Caco-2 (cell line): ENCODE results near the gene KLHDC3. TPM values are rescaled to one million over a fixed set of nuclear protein-coding genes. Genes with fewer than 3 reads are reported as not detected.

Experiments used
- BruUV-seq: library from RNA; stranded (reverse); fragments of 400-500 nt; replicated peaks from 2 replicates; lab custom pipeline; 2021; lab: Mats Ljungman, UMichigan
- CTCF ChIA-PET: fragments of 300-600 bp; sonication (Branson Sonifier 250); formaldehyde crosslinking; loops from one replicate; lab custom pipeline; 2022; ENCODE audit warnings: antibody characterized with exemption; lab: Charles Lee
- POLR2A ChIA-PET: fragments of 300-600 bp; sonication (Branson Sonifier 250); formaldehyde crosslinking; loops from one replicate; lab custom pipeline; 2022; ENCODE audit warnings: antibody characterized with exemption; lab: Charles Lee
- DNase-seq, 2 experiments: peaks; one replicate each; pipeline versions ENCODE4 v3.0.0 to v3.0.0-alpha.2; 2020 to 2022
- H3K27me3 ChIP-seq: replicated peaks from 2 replicates; pipeline ENCODE4 v1.6.0; 2011; ENCODE audit warnings: low read length; ENCODE audit not compliant: control insufficient read depth, insufficient read depth
- H3K36me3 ChIP-seq: 2 replicates; pipeline ENCODE4 v1.5.1; 2011; ENCODE audit warnings: low read length; ENCODE audit not compliant: control insufficient read depth, insufficient read depth
- H3K4me1 ChIP-seq: fragments of 250-450 bp; sonication (Bioruptor Pico); 2 replicates; pipeline ENCODE4 v1.5.1; 2020; ENCODE audit warnings: mild to moderate bottlenecking
- H3K4me3 ChIP-seq: 2 replicates; pipeline ENCODE4 v1.5.1; 2011; ENCODE audit warnings: low read depth, mild to moderate bottlenecking, control low read depth, low read length
- H3K9me3 ChIP-seq: fragments of 250-450 bp; sonication (Bioruptor Pico); 2 replicates; pipeline ENCODE4 v1.5.1; 2020; ENCODE audit warnings: mild to moderate bottlenecking, moderate library complexity
- H3K27ac Mint-ChIP-seq: one replicate; pipeline ENCODE4 v1.8.0; 2022; ENCODE audit warnings: mixed read lengths; ENCODE audit not compliant: unreplicated experiment
- H3K27me3 Mint-ChIP-seq: one replicate; pipeline ENCODE4 v1.8.0; 2022; ENCODE audit warnings: mixed read lengths; ENCODE audit not compliant: insufficient read depth, unreplicated experiment
- H3K36me3 Mint-ChIP-seq: one replicate; pipeline ENCODE4 v1.8.0; 2022; ENCODE audit warnings: mild to moderate bottlenecking, mixed read lengths; ENCODE audit not compliant: insufficient read depth, unreplicated experiment
- H3K4me1 Mint-ChIP-seq: one replicate; pipeline ENCODE4 v1.8.0; 2022; ENCODE audit warnings: low read depth, mixed read lengths; ENCODE audit not compliant: unreplicated experiment
- H3K4me3 Mint-ChIP-seq: one replicate; pipeline ENCODE4 v1.8.0; 2022; ENCODE audit warnings: mild to moderate bottlenecking, moderate library complexity, mixed read lengths; ENCODE audit not compliant: unreplicated experiment
- H3K9me3 Mint-ChIP-seq: one replicate; pipeline ENCODE4 v1.8.0; 2022; ENCODE audit warnings: mixed read lengths; ENCODE audit not compliant: unreplicated experiment
- intact Hi-C: fragments of 100-400 bp; cut with micrococcal nuclease; formaldehyde crosslinking; loops from one replicate; pipeline ENCODE4 v1.10.0; 2022; ENCODE audit not compliant: unreplicated experiment
- total RNA-seq: library from RNA; stranded (reverse); gene quantifications from 2 replicates; pipeline ENCODE4 v1.2.3, GENCODE V29; 2022
- TF ChIP-seq, protein P1 (sequence below), 2 experiments: fragments of 200-600 bp in 1 of 2; IDR thresholded peaks; 1 replicate in 1 of 2; 2 replicates in 1 of 2; pipeline versions ENCODE4 v1.5.1 to v1.8.0; 2011 to 2022; ENCODE audit warnings: antibody characterized with exemption in 1 of 2, control low read depth in 1 of 2, inconsistent platforms in 1 of 2, low read depth in 1 of 2, low read length in 1 of 2, mild to moderate bottlenecking in 1 of 2, moderate library complexity in 1 of 2; ENCODE audit not compliant: insufficient read depth in 1 of 2, severe bottlenecking in 1 of 2, unreplicated experiment in 1 of 2

KLHDC3 gene
- total RNA-seq, 1 experiment from 2014 or later = 66.8 TPM

DNA sequence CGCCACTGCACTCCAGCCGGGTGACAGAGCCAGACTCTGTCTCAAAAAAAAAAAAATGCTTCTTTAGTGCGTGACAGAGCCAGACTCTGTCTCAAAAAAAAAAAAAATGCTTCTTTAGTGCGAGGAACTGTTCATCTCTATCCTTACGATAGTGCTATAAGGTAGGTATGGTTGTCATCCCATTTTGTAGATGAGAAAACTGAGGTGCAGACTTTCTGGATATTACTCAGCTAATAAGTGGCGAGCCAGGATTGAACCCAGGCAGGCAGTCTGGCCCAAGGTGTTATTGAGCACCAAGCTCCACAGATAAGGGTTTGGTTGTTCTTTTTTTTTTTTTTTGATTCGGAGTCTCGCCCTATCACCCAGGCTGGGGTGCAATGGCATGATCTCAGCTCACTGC is 12.2 kb upstream of the KLHDC3 start:
- no peaks in the 10 kb centered on the region for H3K36me3 ChIP-seq
- ChIA-PET CTCF (interaction anchor here (0.6 to 0.7 kb wide), 2 partner anchors 96 to 1471 kb away, joined by 4 to 8 read pairs; no protein-coding TSS in a partner anchor), POLR2A (interaction anchor here (1.0 kb wide), 1 partner anchor 11 kb away, joined by 6 read pairs; no protein-coding TSS in a partner anchor)
- no peaks in the 10 kb centered on the region for H3K27me3 ChIP-seq
- Mint-ChIP-seq H3K27ac (no peak overlapping the region), H3K4me1 (no peaks in the 10 kb centered on the region), H3K9me3 (no peaks in the 10 kb centered on the region), H3K27me3 (no peaks in the 10 kb centered on the region), H3K4me3 (no peak overlapping the region), H3K36me3 (peaks cover 18% of the 10 kb centered on the region)
- TF ChIP-seq, protein P1, sequence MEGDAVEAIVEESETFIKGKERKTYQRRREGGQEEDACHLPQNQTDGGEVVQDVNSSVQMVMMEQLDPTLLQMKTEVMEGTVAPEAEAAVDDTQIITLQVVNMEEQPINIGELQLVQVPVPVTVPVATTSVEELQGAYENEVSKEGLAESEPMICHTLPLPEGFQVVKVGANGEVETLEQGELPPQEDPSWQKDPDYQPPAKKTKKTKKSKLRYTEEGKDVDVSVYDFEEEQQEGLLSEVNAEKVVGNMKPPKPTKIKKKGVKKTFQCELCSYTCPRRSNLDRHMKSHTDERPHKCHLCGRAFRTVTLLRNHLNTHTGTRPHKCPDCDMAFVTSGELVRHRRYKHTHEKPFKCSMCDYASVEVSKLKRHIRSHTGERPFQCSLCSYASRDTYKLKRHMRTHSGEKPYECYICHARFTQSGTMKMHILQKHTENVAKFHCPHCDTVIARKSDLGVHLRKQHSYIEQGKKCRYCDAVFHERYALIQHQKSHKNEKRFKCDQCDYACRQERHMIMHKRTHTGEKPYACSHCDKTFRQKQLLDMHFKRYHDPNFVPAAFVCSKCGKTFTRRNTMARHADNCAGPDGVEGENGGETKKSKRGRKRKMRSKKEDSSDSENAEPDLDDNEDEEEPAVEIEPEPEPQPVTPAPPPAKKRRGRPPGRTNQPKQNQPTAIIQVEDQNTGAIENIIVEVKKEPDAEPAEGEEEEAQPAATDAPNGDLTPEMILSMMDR (IDR thresholded peaks at IDR 0.05; ENCODE audit: insufficient read depth in 1 of 2, low read depth in 1 of 2, low read length in 1 of 2, severe bottlenecking in 1 of 2, unreplicated experiment in 1 of 2) = no peak
- H3K4me3 ChIP-seq = no peak overlapping the region
- BruUV-seq = no TSS peak
- intact Hi-C loops = no loop called here
- H3K9me3 ChIP-seq = no peaks in the 10 kb centered on the region
- no peaks in the 10 kb centered on the region for H3K4me1 ChIP-seq
- no peak for DNase-seq

DNA sequence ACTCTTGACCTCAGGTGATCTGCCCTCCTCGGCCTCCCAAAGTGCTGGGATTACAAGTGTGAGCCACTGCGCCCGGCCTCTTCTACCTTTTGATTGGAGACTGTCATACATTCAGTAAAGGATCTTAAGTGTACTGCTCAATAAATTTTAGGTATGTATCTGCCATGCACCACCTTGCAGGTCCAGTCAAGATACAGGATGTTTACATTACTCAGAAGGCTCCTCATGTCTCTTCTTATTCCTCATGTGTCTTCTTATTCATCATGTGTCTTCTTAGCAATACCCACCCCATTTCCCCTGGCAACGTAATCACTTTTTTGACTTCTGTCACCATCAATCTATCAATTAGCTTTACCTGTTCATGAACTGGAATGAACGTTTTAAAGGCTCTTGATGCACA is 8.2 kb upstream of the KLHDC3 start:
- peaks cover 42% of the 10 kb centered on the region for H3K36me3 Mint-ChIP-seq

GRCh38 chr6:43006251-43006650 is 7.8 kb upstream of the KLHDC3 start:
- H3K4me1 ChIP-seq = no peaks in the 10 kb centered on the region
- no TSS peak for BruUV-seq
- intact Hi-C loops = no loop called here
- H3K4me3 ChIP-seq = no peak overlapping the region
- Mint-ChIP-seq H3K27ac (no peak overlapping the region), H3K4me1 (no peaks in the 10 kb centered on the region), H3K9me3 (no peaks in the 10 kb centered on the region), H3K36me3 (peaks cover 46% of the 10 kb centered on the region), H3K27me3 (no peaks in the 10 kb centered on the region), H3K4me3 (no peak overlapping the region)
- CTCF ChIA-PET = no interaction called here
- H3K36me3 ChIP-seq = peaks cover 3% of the 10 kb centered on the region
- POLR2A ChIA-PET = interaction anchor here (0.6 kb wide), 1 partner anchor 77 kb away, joined by 3 read pairs; no protein-coding TSS in a partner anchor
- H3K27me3 ChIP-seq = no peaks in the 10 kb centered on the region
- no peak for DNase-seq
- TF ChIP-seq, protein P1 (IDR thresholded peaks at IDR 0.05; ENCODE audit: insufficient read depth in 1 of 2, low read depth in 1 of 2, low read length in 1 of 2, severe bottlenecking in 1 of 2, unreplicated experiment in 1 of 2) = no peak
- no peaks in the 10 kb centered on the region for H3K9me3 ChIP-seq

More for the DNA sequence above, 8.2 kb upstream of the KLHDC3 start:
- H3K4me1 Mint-ChIP-seq = no peaks in the 10 kb centered on the region
- no peaks in the 10 kb centered on the region for H3K9me3 ChIP-seq
- intact Hi-C loops = no loop called here
- peaks cover 3% of the 10 kb centered on the region for H3K36me3 ChIP-seq
- no peak for DNase-seq
- TF ChIP-seq, protein P1 (IDR thresholded peaks at IDR 0.05; ENCODE audit: insufficient read depth in 1 of 2, low read depth in 1 of 2, low read length in 1 of 2, severe bottlenecking in 1 of 2, unreplicated experiment in 1 of 2) = no peak
- no peak overlapping the region for H3K27ac Mint-ChIP-seq
- H3K9me3 Mint-ChIP-seq = no peaks in the 10 kb centered on the region
- no TSS peak for BruUV-seq
- ChIA-PET CTCF (no interaction called here), POLR2A (interaction anchor here (0.6 kb wide), 1 partner anchor 76 kb away, joined by 3 read pairs; no protein-coding TSS in a partner anchor)
- no peak overlapping the region for H3K4me3 ChIP-seq
- no peaks in the 10 kb centered on the region for H3K27me3 Mint-ChIP-seq
- H3K27me3 ChIP-seq = no peaks in the 10 kb centered on the region
- no peaks in the 10 kb centered on the region for H3K4me1 ChIP-seq
- H3K4me3 Mint-ChIP-seq = no peak overlapping the region
